HG02610 (cell line): ENCODE results near the gene FEZ2.

Source experiments
- ATAC-seq: cut with Tn5 transposase; IDR thresholded peaks from one replicate; pipeline ENCODE4 v1.9.1; 2021; ENCODE audit warnings: mild to moderate bottlenecking, moderate library complexity; ENCODE audit not compliant: unreplicated experiment

FEZ2 gene

GRCh38 chr2:36562973-36563532, 34.9 kb downstream of the FEZ2 start:
- no peak for ATAC-seq

- ATAC-seq: no peak
Observed at GRCh38 chr2:36562240-36562639, 35.7 kb downstream of the FEZ2 start.

GRCh38 chr2:36561237-36561944, 36.6 kb downstream of the FEZ2 start:
- ATAC-seq: no peak

GRCh38 chr2:36560726-36561125, 37.2 kb downstream of the FEZ2 start:
- ATAC-seq: no peak

- ATAC-seq: no peak
Observed at GRCh38 chr2:36559221-36559942, 38.6 kb downstream of the FEZ2 start.

GRCh38 chr2:36556842-36557241, 41.1 kb downstream of the FEZ2 start:
- ATAC-seq: no peak

GRCh38 chr2:36555789-36556188, 42.2 kb downstream of the FEZ2 start:
- no peak for ATAC-seq

- ATAC-seq: no peak
Observed at GRCh38 chr2:36554531-36554930, 43.4 kb downstream of the FEZ2 start.

- ATAC-seq: no peak
Observed at GRCh38 chr2:36553683-36554082, 44.3 kb downstream of the FEZ2 start.

GRCh38 chr2:36550006-36550405, 48.0 kb downstream of the FEZ2 start:
- ATAC-seq: no peak

- peak; percentile 62 for ATAC-seq
Observed at GRCh38 chr2:36549165-36549574, 48.8 kb downstream of the FEZ2 start.

- ATAC-seq: no peak
Observed at GRCh38 chr2:36547906-36548305, 50.1 kb downstream of the FEZ2 start.

- ATAC-seq: no peak
Observed at GRCh38 chr2:36545871-36546416, 52.0 kb downstream of the FEZ2 start.

GRCh38 chr2:36544638-36545338, 53.2 kb downstream of the FEZ2 start:
- no peak for ATAC-seq

GRCh38 chr2:36541891-36542595, 55.9 kb downstream of the FEZ2 start:
- ATAC-seq: no peak

- no peak for ATAC-seq
Observed at GRCh38 chr2:36540986-36541754, 56.8 kb downstream of the FEZ2 start.

GRCh38 chr2:36539631-36540030, 58.3 kb downstream of the FEZ2 start:
- peak; percentile 72 for ATAC-seq

GRCh38 chr2:36538335-36538734, 59.6 kb downstream of the FEZ2 start:
- no peak for ATAC-seq

GRCh38 chr2:36536776-36537175, 61.2 kb downstream of the FEZ2 start:
- no peak for ATAC-seq

- no peak for ATAC-seq
Observed at GRCh38 chr2:36535099-36535498, 62.9 kb downstream of the FEZ2 start.
